ENCODE data around the gene CNPY1.

DNA sequence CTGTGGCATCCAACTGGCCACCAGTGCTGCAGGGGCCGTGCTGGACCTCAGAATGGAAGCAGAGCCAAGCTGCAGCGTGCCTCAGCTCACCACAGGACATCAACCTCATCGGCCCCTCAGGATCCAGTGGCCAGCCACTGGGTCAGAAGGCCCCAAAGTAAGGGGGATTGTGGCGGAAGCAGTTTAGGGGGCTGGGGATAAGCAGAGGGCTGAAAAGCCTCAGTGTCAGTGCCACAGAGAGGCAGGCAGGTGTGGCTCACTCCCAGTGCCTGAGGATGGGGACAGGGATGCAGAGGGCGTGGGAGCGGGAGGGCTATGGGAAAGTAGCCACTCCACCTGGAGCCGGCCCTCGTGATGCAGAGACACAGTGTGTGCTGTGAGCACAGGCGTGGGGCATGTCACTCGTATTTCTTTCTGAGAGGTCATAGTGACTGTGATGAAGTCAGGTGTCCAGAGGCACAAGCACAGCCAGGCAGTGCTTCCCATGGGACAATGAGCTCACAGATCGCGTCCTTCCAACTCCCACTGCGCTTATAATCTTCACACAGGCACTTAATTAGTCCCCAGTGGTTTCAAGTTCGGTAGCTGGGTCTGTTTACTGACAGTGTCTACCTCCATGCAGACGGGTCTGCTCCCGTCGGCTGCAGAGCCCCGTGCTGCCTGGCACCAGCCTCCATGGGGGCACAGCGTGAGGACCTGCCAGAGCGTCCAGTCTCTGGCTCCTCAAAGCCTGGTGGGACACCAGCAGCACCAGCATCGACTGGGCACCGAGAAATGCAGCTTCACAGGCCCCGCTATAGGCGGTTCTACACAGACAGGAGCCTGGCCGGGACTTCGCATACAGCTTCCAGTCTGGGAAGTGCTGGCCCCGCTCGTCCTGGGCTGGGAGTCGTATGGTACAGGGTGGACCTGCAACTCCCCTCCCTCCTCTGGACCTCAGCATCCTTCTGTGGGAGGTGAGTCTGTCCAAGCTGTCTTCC is 42.9 kb upstream of the CNPY1 start:
- TF ChIP-seq CTCF (IDR thresholded peaks at IDR 0.05; ENCODE audit: low read length) (no peak), EZH2 (IDR thresholded peaks at IDR 0.05; ENCODE audit: borderline replicate concordance, low read length) (no peak)

Measured in OCI-LY1 (cell line).